SU-DHL-6 (cell line): ENCODE data around the gene ORMDL2.

Experiments
- H2AFZ ChIP-seq: fragments of 200-600 bp; sonication (generic); 2 replicates; pipeline ENCODE4 v1.6.1; 2014; ENCODE audit warnings: low read depth, mild to moderate bottlenecking, moderate library complexity, mixed read lengths, antibody characterized with exemption, low read length; ENCODE audit not compliant: severe bottlenecking
- H3F3A ChIP-seq: fragments of 200-600 bp; shearing (Covaris generic); 2 replicates; pipeline ENCODE4 v1.6.0; 2016; ENCODE audit warnings: antibody characterized with exemption, mild to moderate bottlenecking; ENCODE audit not compliant: insufficient read depth
- H3K27ac ChIP-seq: fragments of 200-600 bp; sonication (generic); 2 replicates; pipeline ENCODE4 v1.5.1; 2016; ENCODE audit warnings: low read depth, mild to moderate bottlenecking, low read length, moderate library complexity, mixed read lengths
- H3K27me3 ChIP-seq: fragments of 200-600 bp; sonication (generic), shearing (Covaris generic); 2 replicates; pipeline ENCODE4 v1.6.0; 2014; ENCODE audit warnings: mild to moderate bottlenecking, low read length
- H3K36me3 ChIP-seq: fragments of 200-600 bp; sonication (generic); 2 replicates; pipeline ENCODE4 v1.6.1; 2014; ENCODE audit warnings: mild to moderate bottlenecking, low read length, mixed read lengths
- H3K4me2 ChIP-seq: fragments of 300-600, 200-600 bp; shearing (Covaris generic), sonication (generic); 2 replicates; pipeline ENCODE4 v1.6.0; 2014; ENCODE audit warnings: low read length, low read depth, mild to moderate bottlenecking; ENCODE audit not compliant: poor library complexity, severe bottlenecking
- H3K4me3 ChIP-seq: fragments of 200-600 bp; sonication (generic); 2 replicates; pipeline ENCODE4 v1.5.1; 2014; ENCODE audit warnings: antibody characterized with exemption, low read length, mild to moderate bottlenecking, mixed read lengths; ENCODE audit not compliant: insufficient read depth, poor library complexity, severe bottlenecking
- H3K79me2 ChIP-seq: fragments of 200-600 bp; sonication (generic); 2 replicates; pipeline ENCODE4 v1.6.1; 2014; ENCODE audit warnings: mild to moderate bottlenecking, low read length, moderate library complexity; ENCODE audit not compliant: insufficient read depth
- H3K9ac ChIP-seq: fragments of 200-600 bp; sonication (generic); 2 replicates; pipeline ENCODE4 v1.7.0; 2014; ENCODE audit warnings: mild to moderate bottlenecking, low read length
- H3K9me2 ChIP-seq: fragments of 200-600 bp; sonication (generic); replicated peaks from 2 replicates; pipeline ENCODE4 v1.6.1; 2014; ENCODE audit warnings: low read length; ENCODE audit not compliant: insufficient read depth
- H3K9me3 ChIP-seq: fragments of 200-600 bp; sonication (generic); 2 replicates; pipeline ENCODE4 v1.6.1; 2014; ENCODE audit warnings: low read length, mixed read lengths; ENCODE audit not compliant: insufficient read depth
- H4K20me1 ChIP-seq: fragments of 200-600 bp; sonication (generic); 2 replicates; pipeline ENCODE4 v1.6.1; 2014; ENCODE audit warnings: low read depth, mild to moderate bottlenecking, antibody characterized with exemption, low read length, moderate library complexity, mixed read lengths
- CTCF ChIP-seq: fragments of 200-600 bp; sonication (generic); IDR thresholded peaks from one replicate; pipeline ENCODE4 v1.5.1; 2017; ENCODE audit warnings: antibody characterized with exemption, mild to moderate bottlenecking, low read length, moderate library complexity; ENCODE audit not compliant: insufficient read depth, poor library complexity, severe bottlenecking
- EZH2phosphoT487 ChIP-seq: fragments of 200-600 bp; sonication (generic), shearing (Covaris generic); conservative IDR thresholded peaks from 2 replicates; pipeline ENCODE4 v1.6.1; 2018; ENCODE audit warnings: mild to moderate bottlenecking, antibody characterized with exemption, low read length, moderate library complexity, mixed read lengths

The ORMDL2 gene

GRCh38 chr12:55789893-55790292 lies 27.9 kb upstream of the ORMDL2 start:
- Histone ChIP-seq H3K9me2 (no peaks in the 10 kb centered on the region), H3K4me3 (no peak overlapping the region), H3K9me3 (no peaks in the 10 kb centered on the region), H3K27ac (no peak overlapping the region), H3K27me3 (no peaks in the 10 kb centered on the region), H3F3A (0 out of 2 replicates have a peak, but pooled peaks cover 7% of the 10 kb centered on the region), H3K79me2 (no peaks in the 10 kb centered on the region), H3K4me2 (no peak overlapping the region), H2AFZ (no peak overlapping the region), H3K9ac (no peak overlapping the region), H3K36me3 (peaks cover 57% of the 10 kb centered on the region), H4K20me1 (no peaks in the 10 kb centered on the region)
- TF ChIP-seq CTCF = no peak
- no peak for TF ChIP-seq EZH2phosphoT487

- H3K9me2 ChIP-seq = no peaks in the 10 kb centered on the region
- no peaks in the 10 kb centered on the region; the same call in 1 of the 2 replicates for H4K20me1 ChIP-seq
- no peak overlapping the region for H3K4me3 ChIP-seq
- no peak overlapping the region for H3K4me2 ChIP-seq
- no peaks in the 10 kb centered on the region for H3K79me2 ChIP-seq
- no peaks in the 10 kb centered on the region for H3K9me3 ChIP-seq
- no peak overlapping the region for H2AFZ ChIP-seq
- peaks cover 1% of the 10 kb centered on the region; the same call in 1 of the 2 replicates for H3F3A ChIP-seq
- peaks cover 62% of the 10 kb centered on the region for H3K36me3 ChIP-seq
- no peaks in the 10 kb centered on the region for H3K27me3 ChIP-seq
- TF ChIP-seq EZH2phosphoT487 (no peak), CTCF (no peak)
- H3K9ac ChIP-seq = no peak overlapping the region
- no peak overlapping the region for H3K27ac ChIP-seq
Observed at GRCh38 chr12:55795950-55796349, 21.9 kb upstream of the ORMDL2 start.

- no peak overlapping the region for H3K9ac ChIP-seq
- H3K27ac ChIP-seq = no peak overlapping the region
- no peaks in the 10 kb centered on the region for H3K9me2 ChIP-seq
- no peaks in the 10 kb centered on the region; the same call in 1 of the 2 replicates for H3F3A ChIP-seq
- no peak overlapping the region for H3K4me2 ChIP-seq
- no peaks in the 10 kb centered on the region for H3K9me3 ChIP-seq
- H4K20me1 ChIP-seq = no peaks in the 10 kb centered on the region; the same call in 1 of the 2 replicates
- H3K27me3 ChIP-seq = no peaks in the 10 kb centered on the region
- H2AFZ ChIP-seq = no peak overlapping the region
- TF ChIP-seq EZH2phosphoT487 (no peak), CTCF (no peak)
- 0 out of 2 replicates have a peak, but pooled peaks cover 5% of the 10 kb centered on the region for H3K79me2 ChIP-seq
- H3K36me3 ChIP-seq = peaks cover 66% of the 10 kb centered on the region
- H3K4me3 ChIP-seq = no peak overlapping the region
Observed at GRCh38 chr12:55797068-55797467, 20.8 kb upstream of the ORMDL2 start.
